K562 (cell line): ENCODE measurements around the gene LASP1. TPM values are rescaled to one million over a fixed set of nuclear protein-coding genes. Genes with fewer than 3 reads are reported as not detected.
A peak's percentile ranks its signal among the peaks of the same experiment; 100 is the strongest.

Experiments used
- CBX8 ChIP-seq: fragments of 200-600 bp; sonication (generic); IDR thresholded peaks from 2 replicates; pipeline ENCODE4 v1.6.1; 2012; ENCODE audit warnings: borderline replicate concordance, mixed run types, low read depth, mild to moderate bottlenecking, moderate library complexity, mixed read lengths, low read length, control low read depth, inconsistent platforms; ENCODE audit not compliant: poor library complexity, severe bottlenecking; ENCODE audit errors: extremely low read depth
- CC2D1A ChIP-seq: fragments of 450-650 bp; IDR thresholded peaks from 2 replicates; pipeline ENCODE4 v1.6.1; 2017; ENCODE audit warnings: mild to moderate bottlenecking
- ESRRA ChIP-seq: fragments of 450-650 bp; IDR thresholded peaks from 2 replicates; pipeline ENCODE4 v1.6.1; 2014; ENCODE audit warnings: low read depth, mild to moderate bottlenecking, moderate library complexity, borderline replicate concordance
- GABPB2 ChIP-seq: fragments of 250-450 bp; sonication (Bioruptor Pico); conservative IDR thresholded peaks from 2 replicates; pipeline ENCODE4 v1.5.1; 2021; ENCODE audit warnings: mild to moderate bottlenecking
- HDAC2 ChIP-seq: fragments of 450-650 bp; IDR thresholded peaks from 2 replicates; pipeline ENCODE4 v1.6.1; 2016; ENCODE audit warnings: mild to moderate bottlenecking
- HMG20B ChIP-seq: fragments of 250-450 bp; sonication (Bioruptor Pico); IDR thresholded peaks from 2 replicates; pipeline ENCODE4 v1.5.0; 2021; ENCODE audit warnings: mild to moderate bottlenecking
- NCOA6 ChIP-seq: fragments of 450-650 bp; IDR thresholded peaks from 2 replicates; pipeline ENCODE4 v1.6.1; 2017; ENCODE audit warnings: mild to moderate bottlenecking
- NEUROD1 ChIP-seq: fragments of 150-350 bp; IDR thresholded peaks from 2 replicates; pipeline ENCODE4 v1.6.1; 2014; ENCODE audit warnings: borderline replicate concordance, low read length, low read depth; ENCODE audit not compliant: partially characterized antibody
- NR1H2 ChIP-seq: sonication (generic); formaldehyde crosslinking; IDR thresholded peaks from 2 replicates; pipeline ENCODE4 v1.4.0; 2020; ENCODE audit warnings: mild to moderate bottlenecking, missing genetic modification reagents
- REST ChIP-seq, 2 experiments: fragments of 450-650 bp; formaldehyde crosslinking in 1 of 2; IDR thresholded peaks; 2 replicates each; pipeline versions ENCODE4 v1.4.0 to v1.6.1; 2014 to 2020; ENCODE audit warnings: mild to moderate bottlenecking in 2 of 2, borderline replicate concordance in 1 of 2, low read depth in 1 of 2
- RFX5 ChIP-seq: IDR thresholded peaks from 2 replicates; pipeline ENCODE4 v1.6.1; 2011; ENCODE audit warnings: low read depth, mild to moderate bottlenecking, improper control_type of control experiment, low read length
- SIN3A ChIP-seq, 2 experiments: fragments of 150-350 bp in 1 of 2; IDR thresholded peaks; 2 replicates each; pipeline ENCODE4 v1.6.1; 2011 to 2016; ENCODE audit warnings: borderline replicate concordance in 2 of 2, low read depth in 2 of 2, low read length in 2 of 2, mild to moderate bottlenecking in 2 of 2, moderate library complexity in 2 of 2; ENCODE audit not compliant: control insufficient read depth in 1 of 2
- SMAD2 ChIP-seq: fragments of 150-350 bp; IDR thresholded peaks from 2 replicates; pipeline ENCODE4 v1.6.1; 2014; ENCODE audit warnings: low read depth, mild to moderate bottlenecking, low read length
- SNIP1 ChIP-seq: fragments of 450-650 bp; IDR thresholded peaks from 2 replicates; pipeline ENCODE4 v1.7.1; 2017; ENCODE audit warnings: low read depth, mild to moderate bottlenecking
- ZNF12 ChIP-seq: sonication (generic); formaldehyde crosslinking; IDR thresholded peaks from 2 replicates; pipeline ENCODE4 v1.4.0; 2020; ENCODE audit warnings: mild to moderate bottlenecking, missing genetic modification reagents
- ZNF143 ChIP-seq: sonication (generic); formaldehyde crosslinking; IDR thresholded peaks from 2 replicates; pipeline ENCODE4 v1.9.0; 2022; ENCODE audit warnings: mild to moderate bottlenecking, missing genetic modification reagents
- ZNF217 ChIP-seq: sonication (generic); formaldehyde crosslinking; IDR thresholded peaks from 2 replicates; pipeline ENCODE4 v1.8.0; 2022; ENCODE audit warnings: mild to moderate bottlenecking, missing genetic modification reagents
- ZNF224 ChIP-seq: sonication (generic); formaldehyde crosslinking; IDR thresholded peaks from 2 replicates; pipeline ENCODE4 v1.8.0; 2022; ENCODE audit warnings: mild to moderate bottlenecking, missing genetic modification reagents
- ZNF274 ChIP-seq: IDR thresholded peaks from 2 replicates; pipeline ENCODE4 v1.6.1; 2011; ENCODE audit warnings: low read depth, mild to moderate bottlenecking, low read length, moderate library complexity, borderline replicate concordance
- ZNF79 ChIP-seq: fragments of 250-450 bp; sonication (Bioruptor Pico); IDR thresholded peaks from 2 replicates; pipeline ENCODE4 v1.4.0; 2020; ENCODE audit warnings: low read depth, mild to moderate bottlenecking, moderate library complexity
- polyA plus RNA-seq, 8 experiments: library from polyadenylated mRNA; depleted of rRNA in 4 of 8; stranded (reverse) in 5 of 8; unstranded in 3 of 8; fragments of >200 nt; fragmentation: Nextera tagmentation in 2 of 8; fragmentation: Illumina TruSeq in 1 of 8; extraction: Ambion mirVana in 2 of 8; extraction: Trizol in 1 of 8; gene quantifications; 2 replicates each; pipeline versions ENCODE4 v1.2.1 to v1.2.3, GENCODE V29; 2011 to 2014; ENCODE audit warnings: inconsistent platforms in 1 of 8, missing spikeins in 1 of 8
- total RNA-seq, 7 experiments: library from RNA; depleted of rRNA in 6 of 7; stranded (reverse); fragments of >200 nt in 6 of 7; fragmentation: Illumina TruSeq in 2 of 7; extraction: Trizol in 2 of 7; gene quantifications; 2 replicates each; pipeline versions ENCODE4 v1.2.1 to v1.2.3, GENCODE V29; 2011 to 2021; ENCODE audit warnings: low replicate concordance in 1 of 7

Gene LASP1
- total and polyA plus RNA-seq, 9 of the 15 experiments (the other 6 are each of a cell fraction or from before 2014, with no cell fraction given), result 23.0 to 125 (median 55.3) TPM

- TF ChIP-seq SMAD2 (no peak), ZNF217 (CRISPR knock-in tag) (no peak), REST (IDR thresholded peaks at IDR 0.05; ENCODE audit: borderline replicate concordance) (no peak), REST (CRISPR knock-in tag; IDR thresholded peaks at IDR 0.05; ENCODE audit: low read depth) (no peak), SNIP1 (no peak), ESRRA (peak; percentile 88), ZNF224 (no peak), NEUROD1 (peak; percentile 70), SIN3A (IDR thresholded peaks at IDR 0.05; ENCODE audit: borderline replicate concordance in 2 of 2, control insufficient read depth in 1 of 2, low read depth in 2 of 2, low read length in 2 of 2) (peak; percentile 92 to 100; a peak in 3 of 4 replicates), NR1H2 (CRISPR knock-in tag) (no peak), GABPB2 (no peak), ZNF79 (CRISPR knock-in tag) (no peak), NCOA6 (no peak), HDAC2 (peak; percentile 82), HMG20B (CRISPR knock-in tag) (no peak), CC2D1A (peak; percentile 84; the same call in 1 of the 2 replicates), RFX5 (peak; percentile 79; the same call in 1 of the 2 replicates), ZNF274 (no peak), ZNF143 (no peak), CBX8 (no peak), ZNF12 (no peak)
These were observed 44.7 kb upstream of the LASP1 start, which contains the start of gene CWC25 (continued) for GRCh38 chr17:38824899-38825761.
